B cell (primary cell): ENCODE measurements around the gene SH3RF3. TPM values are rescaled to one million over a fixed set of nuclear protein-coding genes. Genes with fewer than 3 reads are reported as not detected.

Source experiments
- ATAC-seq: fragments of 200-7000 bp; cut with Tn5 transposase; one replicate; pipeline ENCODE4 v1.10.0; 2021; ENCODE audit warnings: low read depth, mild to moderate bottlenecking, moderate number of reproducible peaks, moderate library complexity
- CTCF ChIA-PET: fragments of 350-600 bp; sonication (Branson Sonifier 250); formaldehyde crosslinking; loops from one replicate; lab custom pipeline; 2021; ENCODE audit warnings: antibody characterized with exemption, inconsistent platforms; lab: Charles Lee
- POLR2A ChIA-PET: fragments of 350-600 bp; sonication (Branson Sonifier 250); formaldehyde crosslinking; loops from one replicate; lab custom pipeline; 2021; ENCODE audit warnings: antibody characterized with exemption; lab: Charles Lee
- DNase-seq: peaks from one replicate; pipeline ENCODE4 v3.0.0; 2013
- H2AFZ ChIP-seq: 2 replicates; pipeline ENCODE4 v1.6.1; 2012; ENCODE audit warnings: mild to moderate bottlenecking, low read depth, low read length; ENCODE audit not compliant: insufficient read depth, poor library complexity, severe bottlenecking
- H3K27ac ChIP-seq, 2 donors: 1 replicate in 1 of 2; 2 replicates in 1 of 2; pipeline ENCODE4 v1.5.1; 2012 to 2013; ENCODE audit warnings: low read length in 2 of 2, mild to moderate bottlenecking in 2 of 2, moderate library complexity in 1 of 2
- H3K27me3 ChIP-seq, 4 experiments: fragments of 200-600 bp in 1 of 4; sonication (generic) in 1 of 4; replicated peaks in 1 of 4; 1 replicate in 2 of 4; 2 replicates in 2 of 4; pipeline versions ENCODE4 v1.6.1 to v1.7.0; 2013 to 2016; ENCODE audit warnings: low read length in 3 of 4, mild to moderate bottlenecking in 2 of 4, mixed read lengths in 1 of 4, moderate library complexity in 1 of 4; ENCODE audit not compliant: insufficient read depth in 4 of 4, control insufficient read depth in 3 of 4; ENCODE audit errors: control extremely low read depth in 1 of 4
- H3K36me3 ChIP-seq, 2 experiments: replicated peaks in 1 of 2; 1 replicate in 1 of 2; 2 replicates in 1 of 2; pipeline versions ENCODE4 v1.6.1 to v1.7.1; 2013; ENCODE audit warnings: low read length in 1 of 2; ENCODE audit not compliant: insufficient read depth in 2 of 2, control insufficient read depth in 1 of 2; ENCODE audit errors: control extremely low read depth in 1 of 2, extremely low read depth in 1 of 2
- H3K4me1 ChIP-seq, 2 donors: fragments of 200-600 bp in 1 of 2; sonication (generic) in 1 of 2; 1 replicate in 1 of 2; 2 replicates in 1 of 2; pipeline versions ENCODE4 v1.5.1 to v1.6.1; 2013 to 2017; ENCODE audit warnings: low read length in 2 of 2; ENCODE audit not compliant: control insufficient read depth in 2 of 2, insufficient read depth in 2 of 2
- H3K4me2 ChIP-seq: replicated peaks from 2 replicates; pipeline ENCODE3; 2012; ENCODE audit warnings: mild to moderate bottlenecking, low read depth, low read length; ENCODE audit not compliant: poor library complexity, severe bottlenecking
- H3K4me3 ChIP-seq, 5 experiments: fragments of 200-600 bp in 1 of 5; sonication (generic) in 1 of 5; 1 replicate in 3 of 5; 2 replicates in 2 of 5; pipeline versions ENCODE4 v1.5.1 to v1.7.0; 2011 to 2016; ENCODE audit warnings: low read length in 4 of 5, mild to moderate bottlenecking in 4 of 5, low read depth in 2 of 5, control low read depth in 1 of 5, moderate library complexity in 1 of 5; ENCODE audit not compliant: insufficient read depth in 1 of 5; ENCODE audit errors: control extremely low read depth in 1 of 5, extremely low read depth in 1 of 5
- H3K79me2 ChIP-seq: fragments of 200-600 bp; sonication (generic); one replicate; pipeline ENCODE4 v1.6.0; 2016; ENCODE audit warnings: low read length; ENCODE audit not compliant: control insufficient read depth, insufficient read depth
- H3K9ac ChIP-seq: fragments of 200-600 bp; sonication (generic); 2 replicates; pipeline ENCODE4 v1.6.1; 2017; ENCODE audit warnings: mild to moderate bottlenecking, low read length, moderate library complexity
- H3K9me3 ChIP-seq, 3 donors: one replicate each; pipeline versions ENCODE4 v1.6.1 to v1.7.1; 2013; ENCODE audit warnings: low read length in 2 of 3; ENCODE audit not compliant: control insufficient read depth in 2 of 3, insufficient read depth in 1 of 3; ENCODE audit errors: control extremely low read depth in 1 of 3
- H4K20me1 ChIP-seq: 2 replicates; pipeline ENCODE4 v1.6.0; 2012; ENCODE audit warnings: mild to moderate bottlenecking, low read length; ENCODE audit not compliant: insufficient read depth, control insufficient read depth, poor library complexity, severe bottlenecking
- H3K27ac Mint-ChIP-seq: one replicate; pipeline ENCODE4 v1.8.0; 2021; ENCODE audit warnings: mixed read lengths
- H3K27me3 Mint-ChIP-seq: one replicate; pipeline ENCODE4 v1.8.0; 2021; ENCODE audit warnings: mixed read lengths
- H3K4me1 Mint-ChIP-seq: one replicate; pipeline ENCODE4 v1.8.0; 2021; ENCODE audit warnings: mixed read lengths
- H3K4me3 Mint-ChIP-seq: one replicate; pipeline ENCODE4 v1.8.0; 2021; ENCODE audit warnings: mixed read lengths
- H3K9me3 Mint-ChIP-seq: one replicate; pipeline ENCODE4 v1.8.0; 2022; ENCODE audit warnings: mixed read lengths; ENCODE audit not compliant: insufficient read depth
- EZH2 ChIP-seq: IDR thresholded peaks from 2 replicates; pipeline ENCODE4 v1.6.1; 2012; ENCODE audit warnings: borderline replicate concordance, low read depth, mild to moderate bottlenecking, moderate library complexity, low read length; ENCODE audit not compliant: insufficient read depth, poor library complexity, severe bottlenecking
- WGBS: methylation state at CpG from one replicate; pipeline ENCODE4 v1.1.5; 2013; ENCODE audit warnings: missing lambda C conversion rate; ENCODE audit not compliant: insufficient coverage; 5-methylcytosine and 5-hydroxymethylcytosine counted together
- intact Hi-C: fragments of 100-400 bp; cut with micrococcal nuclease; formaldehyde crosslinking; loops from one replicate; pipeline ENCODE4 v1.10.0; 2022
- polyA plus RNA-seq: library from polyadenylated mRNA; depleted of rRNA; stranded (reverse); fragments of >200 nt; gene quantifications from 2 replicates; pipeline ENCODE4 v1.2.3, GENCODE V29; 2012
- total RNA-seq, 2 donors: library from RNA; stranded (reverse); fragments of 120-200 nt in 1 of 2; gene quantifications; 1 replicate in 1 of 2; 2 replicates in 1 of 2; pipeline versions ENCODE4 v1.2.3 to v1.2.4, GENCODE V29; 2013 to 2022
- TF ChIP-seq, protein P1 (sequence below): fragments of 200-600 bp; IDR thresholded peaks from one replicate; pipeline ENCODE4 v1.8.0; 2022; ENCODE audit warnings: antibody characterized with exemption, mild to moderate bottlenecking

The SH3RF3 gene
- total and polyA plus RNA-seq, 2 donors (not counting 1 experiment from before 2014, with no cell fraction given), result 0.07 to 1.2 TPM

DNA sequence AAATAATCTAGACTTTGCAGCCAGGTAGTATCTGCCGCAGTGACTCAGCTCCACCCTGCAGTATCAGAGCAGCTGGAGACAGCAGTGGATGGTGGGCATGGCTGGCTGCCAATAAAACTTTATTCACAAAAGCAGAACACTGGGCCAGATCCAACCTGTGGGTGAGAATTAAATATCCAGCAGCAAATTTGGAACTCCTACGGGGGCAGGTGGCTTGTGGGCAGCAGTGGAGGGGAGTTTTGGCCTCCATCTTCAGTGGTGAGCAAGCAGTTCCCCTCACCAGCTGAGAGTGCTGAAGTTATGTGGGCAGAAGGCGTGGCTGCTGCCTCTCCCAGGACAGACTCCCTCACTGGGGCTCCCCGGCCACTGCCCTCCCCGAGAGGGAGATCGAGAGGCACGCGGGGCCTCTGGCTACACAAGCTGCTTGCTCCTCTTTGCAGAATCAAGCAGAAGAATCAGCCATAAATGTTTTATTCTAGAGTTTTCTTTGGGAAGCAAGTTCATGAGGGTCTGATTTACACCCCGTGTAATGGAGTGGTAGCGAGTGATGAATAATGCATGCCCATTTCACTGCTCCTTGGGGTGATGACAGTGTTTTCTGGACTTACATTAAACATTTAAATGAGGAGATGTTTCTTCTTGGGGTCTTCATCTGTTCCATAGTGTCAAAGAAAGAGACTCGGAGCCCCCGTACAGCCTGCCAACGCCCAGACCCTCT lies 280.5 kb downstream of the SH3RF3 start:
- intact Hi-C loops, result no loop called here
- no peak overlapping the region for H3K4me2 ChIP-seq
- no peaks in the 10 kb centered on the region for H3K27me3 Mint-ChIP-seq
- no peak overlapping the region for H3K4me3 ChIP-seq
- H3K9ac ChIP-seq, result no peak overlapping the region
- CTCF ChIA-PET, result no interaction called here
- H3K36me3 ChIP-seq, result no peaks in the 10 kb centered on the region
- TF ChIP-seq, protein P1, sequence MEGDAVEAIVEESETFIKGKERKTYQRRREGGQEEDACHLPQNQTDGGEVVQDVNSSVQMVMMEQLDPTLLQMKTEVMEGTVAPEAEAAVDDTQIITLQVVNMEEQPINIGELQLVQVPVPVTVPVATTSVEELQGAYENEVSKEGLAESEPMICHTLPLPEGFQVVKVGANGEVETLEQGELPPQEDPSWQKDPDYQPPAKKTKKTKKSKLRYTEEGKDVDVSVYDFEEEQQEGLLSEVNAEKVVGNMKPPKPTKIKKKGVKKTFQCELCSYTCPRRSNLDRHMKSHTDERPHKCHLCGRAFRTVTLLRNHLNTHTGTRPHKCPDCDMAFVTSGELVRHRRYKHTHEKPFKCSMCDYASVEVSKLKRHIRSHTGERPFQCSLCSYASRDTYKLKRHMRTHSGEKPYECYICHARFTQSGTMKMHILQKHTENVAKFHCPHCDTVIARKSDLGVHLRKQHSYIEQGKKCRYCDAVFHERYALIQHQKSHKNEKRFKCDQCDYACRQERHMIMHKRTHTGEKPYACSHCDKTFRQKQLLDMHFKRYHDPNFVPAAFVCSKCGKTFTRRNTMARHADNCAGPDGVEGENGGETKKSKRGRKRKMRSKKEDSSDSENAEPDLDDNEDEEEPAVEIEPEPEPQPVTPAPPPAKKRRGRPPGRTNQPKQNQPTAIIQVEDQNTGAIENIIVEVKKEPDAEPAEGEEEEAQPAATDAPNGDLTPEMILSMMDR, result no peak
- TF ChIP-seq EZH2, result no peak
- POLR2A ChIA-PET, result no interaction called here
- no peak overlapping the region for H3K27ac Mint-ChIP-seq
- no peaks in the 10 kb centered on the region for H3K79me2 ChIP-seq
- H3K4me3 Mint-ChIP-seq, result no peak overlapping the region
- no peaks in the 10 kb centered on the region for H3K27me3 ChIP-seq
- no peaks in the 10 kb centered on the region for H3K9me3 Mint-ChIP-seq
- DNase-seq, result no peak
- no peaks in the 10 kb centered on the region for H3K4me1 Mint-ChIP-seq
- H4K20me1 ChIP-seq, result no peaks in the 10 kb centered on the region
- no peaks in the 10 kb centered on the region for H3K4me1 ChIP-seq
- no peak for ATAC-seq
- H2AFZ ChIP-seq, result no peak overlapping the region
- H3K9me3 ChIP-seq, result no peaks in the 10 kb centered on the region
- no peak overlapping the region for H3K27ac ChIP-seq
- 83% methylated on average over 10 of the region's 13 CpGs for WGBS

DNA sequence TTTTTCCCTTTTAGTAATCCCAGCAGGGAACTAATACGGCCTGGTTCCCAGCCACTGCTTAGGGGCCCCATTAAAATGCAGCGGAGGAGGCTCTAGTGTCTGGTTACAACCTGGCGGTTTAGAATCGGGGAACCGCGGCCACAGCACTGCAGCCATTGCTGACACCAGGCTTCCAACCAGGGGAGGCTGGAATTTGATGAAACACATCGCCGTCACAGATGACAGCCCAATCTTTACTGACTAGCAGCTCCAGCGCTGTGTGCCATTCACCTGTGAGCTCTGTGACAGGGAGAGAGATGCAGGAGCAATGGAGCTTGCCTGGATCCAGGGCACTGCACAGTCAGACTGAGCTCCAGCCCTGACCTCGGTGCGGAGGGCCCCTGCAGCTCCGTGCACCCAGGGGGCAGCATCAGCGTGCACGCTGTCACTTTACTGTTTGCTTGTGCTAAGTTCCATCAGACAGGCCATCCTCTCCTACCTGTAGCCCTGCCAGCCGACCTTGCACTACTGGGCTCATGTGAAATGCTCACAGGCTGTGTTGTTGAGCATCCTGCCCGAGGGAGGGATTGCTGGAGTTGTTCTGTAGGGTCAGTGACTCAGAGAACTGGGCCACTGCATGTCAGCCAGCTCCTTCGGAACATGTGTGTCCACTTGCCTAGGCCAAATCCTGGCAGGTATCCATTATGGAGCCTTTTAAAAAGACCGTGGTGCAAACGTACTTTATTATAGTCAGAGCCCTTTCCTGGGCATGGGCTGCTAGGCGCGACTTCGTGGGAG lies 281.2 kb downstream of the SH3RF3 start:
- Histone ChIP-seq H3K27me3 (no peaks in the 10 kb centered on the region), H3K36me3 (no peaks in the 10 kb centered on the region), H2AFZ (no peak overlapping the region), H3K27ac (no peak overlapping the region), H3K79me2 (no peaks in the 10 kb centered on the region), H3K4me1 (no peaks in the 10 kb centered on the region), H4K20me1 (no peaks in the 10 kb centered on the region), H3K4me2 (no peak overlapping the region), H3K9ac (no peak overlapping the region), H3K4me3 (no peak overlapping the region), H3K9me3 (no peaks in the 10 kb centered on the region)
- ATAC-seq, result no peak
- Mint-ChIP-seq H3K27ac (no peak overlapping the region), H3K4me1 (no peaks in the 10 kb centered on the region), H3K27me3 (no peaks in the 10 kb centered on the region), H3K4me3 (no peak overlapping the region), H3K9me3 (no peaks in the 10 kb centered on the region)
- intact Hi-C loops, result no loop called here
- DNase-seq, result no peak
- WGBS, result 95% methylated on average over 20 of the region's 22 CpGs
- ChIA-PET CTCF (no interaction called here), POLR2A (no interaction called here)
- TF ChIP-seq, protein P1, result no peak
- TF ChIP-seq EZH2, result no peak
